Mucosa of descending colon (tissue), 3 donors: ENCODE data around the gene ADCYAP1R1. TPM values are rescaled to one million over a fixed set of nuclear protein-coding genes. Genes with fewer than 3 reads are reported as not detected.

Source experiments
- ATAC-seq: fragments of 200-7000 bp; cut with Tn5 transposase; one replicate; pipeline ENCODE4 v1.9.1; 2020; ENCODE audit warnings: mild to moderate bottlenecking, moderate library complexity
- DNase-seq, 3 donors: peaks; one replicate each; pipeline ENCODE4 v3.0.0-alpha.2; 2020
- H3K36me3 ChIP-seq: fragments of 200-600 bp; one replicate; pipeline ENCODE4 v1.8.0; 2021; ENCODE audit warnings: low read depth, mild to moderate bottlenecking
- H3K4me1 ChIP-seq: fragments of 200-600 bp; one replicate; pipeline ENCODE4 v1.8.0; 2021; ENCODE audit warnings: low read depth, mild to moderate bottlenecking
- H3K4me3 ChIP-seq: fragments of 200-600 bp; one replicate; pipeline ENCODE4 v1.8.0; 2021; ENCODE audit warnings: mild to moderate bottlenecking
- H3K9me3 ChIP-seq: fragments of 200-600 bp; one replicate; pipeline ENCODE4 v1.8.0; 2021; ENCODE audit warnings: mild to moderate bottlenecking
- intact Hi-C, 2 donors: fragments of 100-400 bp; cut with DNase I in 1 of 2; cut with micrococcal nuclease in 1 of 2; formaldehyde crosslinking; loops; one replicate each; pipeline versions ENCODE4 v1.11.0 to v1.11.1; 2022; cut with DNase I, micrococcal nuclease
- total RNA-seq, 3 donors: library from RNA; stranded (reverse); fragmentation: NEBNext Ultra II Directional in 2 of 3; extraction: Animal tissue kit (Norgen Biotek cat#: 25700) in 2 of 3; gene quantifications; one replicate each; pipeline versions ENCODE4 v1.2.1 to v1.2.4, GENCODE V29; 2021 to 2023
- TF ChIP-seq, protein P1 (sequence below): fragments of 200-600 bp; IDR thresholded peaks from one replicate; pipeline ENCODE4 v1.8.0; 2022; ENCODE audit warnings: antibody characterized with exemption, mild to moderate bottlenecking
- donor health status: DM: no; HTN: no; CAD: no; lungs with moderate emphysema.
- donor health status: DM: no; HTN: no; CAD: no.
- donor health status: DM: no; HTN: yes; CAD: no.

Gene ADCYAP1R1
- total RNA-seq, 3 donors from 2014 or later: 0.26 to 15.0 (median 2.2) TPM

DNA sequence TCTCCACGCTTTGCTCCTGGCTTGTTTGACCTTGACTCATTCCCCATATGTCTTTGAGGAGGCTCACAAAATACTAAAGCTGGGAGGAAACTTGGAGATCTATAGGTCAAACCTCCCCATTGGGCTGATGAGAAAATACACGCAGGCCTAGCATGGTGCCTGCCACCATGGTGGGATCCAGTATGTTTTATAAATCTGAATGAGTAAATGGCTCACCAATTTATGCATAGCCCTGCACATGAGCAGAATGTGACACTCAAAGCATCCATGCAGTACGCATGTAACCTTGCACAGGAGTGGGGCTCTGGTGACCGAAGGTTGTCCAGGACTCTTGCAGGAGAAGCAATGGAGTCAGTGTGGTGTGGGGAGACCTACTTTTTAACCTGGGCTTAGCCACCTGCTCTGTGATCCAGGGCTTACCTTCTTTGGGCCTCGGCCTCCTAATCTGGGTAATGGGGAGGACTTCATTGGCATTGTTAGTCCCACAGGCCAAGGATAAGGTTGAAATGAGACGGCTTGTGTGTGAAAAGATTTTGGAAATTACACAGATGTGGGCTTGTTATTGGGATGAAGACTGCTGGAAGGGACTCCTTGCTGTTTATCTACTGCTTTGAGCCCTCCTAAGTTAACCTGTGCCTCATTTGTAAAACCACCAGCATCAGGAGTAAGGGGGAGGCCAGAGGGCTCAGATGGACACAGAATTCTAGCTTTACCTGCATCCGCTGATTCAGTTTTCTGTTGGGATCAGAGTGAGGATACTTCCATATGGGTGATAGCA is 58.4 kb downstream of the ADCYAP1R1 start:
- DNase-seq: no peak
- Histone ChIP-seq H3K4me3 (no peak overlapping the region), H3K36me3 (no peaks in the 10 kb centered on the region), H3K9me3 (no peaks in the 10 kb centered on the region), H3K4me1 (no peaks in the 10 kb centered on the region)
- intact Hi-C loops: no loop called here
- TF ChIP-seq, protein P1, sequence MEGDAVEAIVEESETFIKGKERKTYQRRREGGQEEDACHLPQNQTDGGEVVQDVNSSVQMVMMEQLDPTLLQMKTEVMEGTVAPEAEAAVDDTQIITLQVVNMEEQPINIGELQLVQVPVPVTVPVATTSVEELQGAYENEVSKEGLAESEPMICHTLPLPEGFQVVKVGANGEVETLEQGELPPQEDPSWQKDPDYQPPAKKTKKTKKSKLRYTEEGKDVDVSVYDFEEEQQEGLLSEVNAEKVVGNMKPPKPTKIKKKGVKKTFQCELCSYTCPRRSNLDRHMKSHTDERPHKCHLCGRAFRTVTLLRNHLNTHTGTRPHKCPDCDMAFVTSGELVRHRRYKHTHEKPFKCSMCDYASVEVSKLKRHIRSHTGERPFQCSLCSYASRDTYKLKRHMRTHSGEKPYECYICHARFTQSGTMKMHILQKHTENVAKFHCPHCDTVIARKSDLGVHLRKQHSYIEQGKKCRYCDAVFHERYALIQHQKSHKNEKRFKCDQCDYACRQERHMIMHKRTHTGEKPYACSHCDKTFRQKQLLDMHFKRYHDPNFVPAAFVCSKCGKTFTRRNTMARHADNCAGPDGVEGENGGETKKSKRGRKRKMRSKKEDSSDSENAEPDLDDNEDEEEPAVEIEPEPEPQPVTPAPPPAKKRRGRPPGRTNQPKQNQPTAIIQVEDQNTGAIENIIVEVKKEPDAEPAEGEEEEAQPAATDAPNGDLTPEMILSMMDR: no peak
- no peak for ATAC-seq

DNA sequence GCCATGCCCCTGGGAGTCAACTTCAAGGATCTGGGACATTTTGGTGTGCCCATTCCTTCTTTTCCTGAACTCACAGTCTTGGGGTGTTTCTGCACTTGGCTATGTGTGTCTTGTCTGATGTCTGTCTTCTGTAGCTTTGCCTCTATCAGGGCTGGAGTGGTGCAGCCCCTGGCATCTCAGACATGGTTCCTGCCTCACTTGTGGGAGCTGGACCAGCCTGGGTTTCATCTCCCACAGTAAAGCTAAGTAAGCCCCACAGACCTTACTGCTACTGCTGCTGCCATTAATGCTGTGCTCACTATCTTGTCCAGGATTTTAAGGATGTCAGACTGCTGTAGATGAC is 59.0 kb downstream of the ADCYAP1R1 start:
- H3K36me3 ChIP-seq: no peaks in the 10 kb centered on the region
- TF ChIP-seq, protein P1: no peak
- H3K4me1 ChIP-seq: no peaks in the 10 kb centered on the region
- DNase-seq (no peak), ATAC-seq (no peak)
- no peak overlapping the region for H3K4me3 ChIP-seq
- no peaks in the 10 kb centered on the region for H3K9me3 ChIP-seq
- intact Hi-C loops: no loop called here

- Histone ChIP-seq H3K36me3 (no peaks in the 10 kb centered on the region), H3K4me3 (no peak overlapping the region), H3K4me1 (no peaks in the 10 kb centered on the region), H3K9me3 (no peaks in the 10 kb centered on the region)
- TF ChIP-seq, protein P1: no peak
- DNase-seq: no peak
- intact Hi-C loops: no loop called here
- no peak for ATAC-seq
Measured at GRCh38 chr7:31113660-31114059, 61.6 kb downstream of the ADCYAP1R1 start.

DNA sequence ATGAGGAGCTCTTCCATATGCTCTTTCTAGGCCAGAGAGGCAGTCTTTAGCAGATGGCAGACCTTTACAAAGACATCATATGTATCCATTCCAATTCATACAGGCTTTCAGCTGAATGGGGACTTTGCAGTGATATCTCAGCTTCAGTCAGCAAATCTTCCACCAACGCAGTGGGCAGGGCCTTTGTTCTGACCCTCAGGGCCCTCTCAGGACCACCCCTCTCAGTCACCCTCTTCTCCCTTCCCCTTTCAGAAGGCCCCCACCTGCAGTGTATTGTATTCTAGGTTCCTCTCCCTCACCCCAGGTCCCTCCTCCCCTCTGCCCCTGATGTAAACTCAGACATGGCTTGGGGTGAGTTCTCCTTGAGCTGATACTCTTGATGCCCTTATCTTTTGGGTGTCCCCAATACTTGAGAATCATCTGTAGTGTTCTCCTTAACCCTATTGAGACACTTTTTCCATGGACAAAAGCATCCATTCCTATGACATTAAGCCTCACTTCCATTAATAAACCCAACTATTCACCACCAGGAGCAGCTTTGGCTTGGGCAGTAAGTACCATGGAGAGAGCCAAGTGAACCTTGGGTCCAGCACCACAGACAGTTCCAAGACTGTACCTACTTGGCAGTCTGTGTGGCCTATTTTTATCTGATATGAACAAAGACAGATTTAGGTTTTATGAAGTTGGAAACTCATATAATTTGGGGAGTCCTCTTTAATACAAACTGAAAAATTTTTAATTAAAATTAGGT is 62.7 kb downstream of the ADCYAP1R1 start:
- H3K4me1 ChIP-seq: no peaks in the 10 kb centered on the region
- TF ChIP-seq, protein P1: no peak
- no peaks in the 10 kb centered on the region for H3K36me3 ChIP-seq
- DNase-seq (peak in 1 of 3 donors; percentile 7), ATAC-seq (no peak)
- intact Hi-C loops: no loop called here
- no peaks in the 10 kb centered on the region for H3K9me3 ChIP-seq
- H3K4me3 ChIP-seq: no peak overlapping the region

DNA sequence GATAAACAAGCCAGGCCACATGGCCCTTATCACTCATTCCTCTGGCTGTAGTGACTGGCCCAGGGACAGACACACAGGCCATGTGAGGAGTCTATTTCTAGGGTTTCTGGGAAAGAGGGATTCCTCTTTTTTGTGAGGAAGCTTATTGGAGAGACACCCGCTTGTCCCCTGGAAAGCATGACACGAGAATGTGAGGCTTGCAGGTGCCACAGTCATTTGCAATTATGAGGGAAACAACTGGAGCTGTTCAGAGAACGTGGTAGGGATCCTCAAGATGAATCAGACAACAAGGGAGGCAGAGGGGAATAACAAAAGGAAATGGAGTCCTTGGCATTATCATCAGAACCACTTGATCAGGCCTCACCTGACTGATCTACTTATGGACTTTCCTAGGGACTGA is 64.5 kb downstream of the ADCYAP1R1 start:
- TF ChIP-seq, protein P1: no peak
- ATAC-seq: no peak
- no peak for DNase-seq
- H3K4me1 ChIP-seq: no peaks in the 10 kb centered on the region
- intact Hi-C loops: no loop called here
- H3K4me3 ChIP-seq: no peak overlapping the region
- no peaks in the 10 kb centered on the region for H3K9me3 ChIP-seq
- H3K36me3 ChIP-seq: no peaks in the 10 kb centered on the region
